GM23338 (cell line): ENCODE data around the gene SLC7A14.

ENCODE experiments used
- CREB1 ChIP-seq: fragments of 250-450 bp; sonication (Bioruptor Pico); IDR thresholded peaks from 2 replicates; pipeline ENCODE4 v1.5.0; 2020; ENCODE audit warnings: low read depth, mild to moderate bottlenecking, moderate library complexity
- CTCF ChIP-seq, 2 experiments: fragments of 200-600 bp in 1 of 2; sonication (generic) in 1 of 2; conservative IDR thresholded peaks; 2 replicates each; pipeline versions ENCODE4 v1.5.1 to v1.6.1; 2016 to 2017; ENCODE audit warnings: antibody characterized with exemption in 2 of 2, low read depth in 2 of 2, mild to moderate bottlenecking in 2 of 2, moderate library complexity in 1 of 2
- ETS1 ChIP-seq: IDR thresholded peaks from 2 replicates; pipeline ENCODE4 v1.6.1; 2016; ENCODE audit warnings: antibody characterized with exemption
- EZH2 ChIP-seq: fragments of 200-600 bp; sonication (generic); IDR thresholded peaks from one replicate; pipeline ENCODE4 v1.8.0; 2017; ENCODE audit warnings: antibody characterized with exemption, mild to moderate bottlenecking, low read depth; ENCODE audit not compliant: unreplicated experiment
- EZH2phosphoT487 ChIP-seq: fragments of 200-600 bp; sonication (generic); IDR thresholded peaks from one replicate; pipeline ENCODE4 v1.8.1; 2018; ENCODE audit warnings: antibody characterized with exemption; ENCODE audit not compliant: unreplicated experiment
- JUNB ChIP-seq: IDR thresholded peaks from one replicate; pipeline ENCODE4 v1.6.1; 2016; ENCODE audit warnings: antibody characterized with exemption; ENCODE audit not compliant: unreplicated experiment
- NANOG ChIP-seq: IDR thresholded peaks from 2 replicates; pipeline ENCODE4 v1.6.1; 2016; ENCODE audit warnings: antibody characterized with exemption, borderline replicate concordance
- POLR2AphosphoS5 ChIP-seq: IDR thresholded peaks from 2 replicates; pipeline ENCODE4 v1.6.1; 2016; ENCODE audit warnings: antibody characterized with exemption, low read depth
- REST ChIP-seq: IDR thresholded peaks from one replicate; pipeline ENCODE4 v1.6.1; 2018; ENCODE audit warnings: antibody characterized with exemption; ENCODE audit not compliant: unreplicated experiment
- STAT1 ChIP-seq: IDR thresholded peaks from one replicate; pipeline ENCODE4 v1.6.1; 2016; ENCODE audit warnings: antibody characterized with exemption; ENCODE audit not compliant: unreplicated experiment
- ZNF114 ChIP-seq: fragments of 250-450 bp; sonication (Bioruptor Pico); IDR thresholded peaks from 2 replicates; pipeline ENCODE4 v1.5.0; 2020; ENCODE audit warnings: mild to moderate bottlenecking, moderate library complexity
- ZNF331 ChIP-seq: fragments of 250-450 bp; sonication (Bioruptor Pico); IDR thresholded peaks from 2 replicates; pipeline ENCODE4 v1.5.0; 2020; ENCODE audit warnings: low read depth, mild to moderate bottlenecking, moderate library complexity

DNA sequence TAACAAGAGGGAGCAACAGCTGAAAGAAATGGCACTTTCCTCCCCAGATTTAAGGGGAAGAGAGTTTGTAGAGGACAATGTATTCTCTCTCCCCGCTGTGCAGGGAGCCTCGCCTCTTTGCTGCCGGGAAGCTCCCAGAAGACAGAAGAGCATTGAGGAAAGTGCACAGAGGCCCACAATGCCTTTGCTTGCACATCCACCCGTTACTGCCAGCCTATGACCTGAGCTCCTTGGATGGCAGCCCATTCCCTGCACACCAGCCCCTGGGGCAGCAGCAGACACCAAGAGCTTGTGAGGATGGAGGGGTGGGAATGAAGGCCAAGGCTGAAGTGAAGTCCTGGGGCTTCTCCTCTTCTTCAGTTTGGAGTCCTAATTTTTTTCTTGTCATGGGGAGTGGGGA lies 100.2 kb downstream of the SLC7A14 start:
- TF ChIP-seq EZH2 (no peak), POLR2AphosphoS5 (no peak), CTCF (conservative IDR thresholded peaks at IDR 0.05; ENCODE audit: low read depth in 2 of 2) (no peak), JUNB (no peak), REST (no peak), EZH2phosphoT487 (no peak), ZNF331 (CRISPR knock-in tag) (no peak), STAT1 (no peak), CREB1 (CRISPR knock-in tag) (no peak), NANOG (no peak), ETS1 (no peak), ZNF114 (CRISPR knock-in tag) (no peak)
